NCI-H526 (cell line): ENCODE measurements around the gene CYP2D6.
"Not testable (repeated sequence)": the region's sequence is repeated elsewhere in the genome, so short reads cannot be mapped to it uniquely, and the experiment has no call there.

Experiments used
- DNase-seq, 2 experiments: peaks; one replicate each; lab custom pipeline; 2025; lab: John Stamatoyannopoulos, UW

The CYP2D6 gene

DNA sequence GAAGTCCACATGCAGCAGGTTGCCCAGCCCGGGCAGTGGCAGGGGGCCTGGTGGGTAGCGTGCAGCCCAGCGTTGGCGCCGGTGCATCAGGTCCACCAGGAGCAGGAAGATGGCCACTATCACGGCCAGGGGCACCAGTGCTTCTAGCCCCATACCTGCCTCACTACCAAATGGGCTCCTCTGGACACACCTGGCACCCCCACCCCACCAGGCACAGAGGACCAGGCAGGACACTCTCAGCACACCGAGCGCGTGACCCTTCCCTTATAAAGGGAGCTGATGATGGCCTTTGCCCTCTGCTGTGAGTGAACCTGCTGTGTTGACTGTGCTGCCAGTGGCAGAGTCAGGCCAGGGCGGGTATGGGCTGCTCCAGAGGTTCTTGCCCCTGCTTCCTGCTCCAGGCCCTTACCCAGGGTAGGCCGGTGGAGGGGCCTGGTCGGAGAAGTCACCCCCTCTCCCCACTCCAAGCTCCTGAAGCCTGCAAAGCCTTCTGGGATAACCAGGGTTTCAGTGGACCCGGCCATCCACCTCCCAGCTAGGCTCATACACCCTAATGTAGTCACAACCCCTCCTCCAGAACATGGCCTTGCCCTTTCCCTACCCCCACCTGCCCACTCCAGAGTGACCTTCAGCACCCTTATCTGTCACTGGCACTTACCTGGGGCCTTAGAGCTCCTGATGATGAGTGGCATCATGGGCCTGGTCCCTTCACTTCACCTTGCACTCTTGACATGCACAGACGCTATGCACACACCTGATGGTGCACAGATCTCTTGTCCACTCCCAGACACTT, at the start of gene CYP2D6:
TSS of gene CYP2D6 (minus strand) at position 172 of the 793 bp plus-strand sequence. CDS start at position 153, 19 bp downstream.
- not testable (repeated sequence) for DNase-seq

DNA sequence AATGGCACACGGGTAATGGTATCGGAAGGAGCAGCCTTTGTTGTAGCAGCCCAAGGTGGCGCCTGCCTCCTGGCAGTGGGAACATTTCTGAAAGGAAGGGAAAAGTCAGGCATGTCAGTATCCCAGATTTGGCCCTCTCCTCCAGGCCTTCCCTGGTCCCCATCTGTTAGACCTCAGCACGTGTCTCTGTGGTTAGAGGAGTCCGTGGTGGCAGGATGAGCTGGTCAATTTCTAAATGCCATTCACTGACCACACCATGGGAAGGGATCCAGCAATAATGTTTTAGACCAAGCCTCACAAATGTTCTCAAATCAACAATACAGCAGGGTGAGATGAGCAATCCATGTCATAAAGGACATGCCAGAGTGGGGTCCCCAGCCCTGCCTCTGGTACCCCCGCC, 49.0 kb upstream of the CYP2D6 start:
- DNase-seq = no peak

DNA sequence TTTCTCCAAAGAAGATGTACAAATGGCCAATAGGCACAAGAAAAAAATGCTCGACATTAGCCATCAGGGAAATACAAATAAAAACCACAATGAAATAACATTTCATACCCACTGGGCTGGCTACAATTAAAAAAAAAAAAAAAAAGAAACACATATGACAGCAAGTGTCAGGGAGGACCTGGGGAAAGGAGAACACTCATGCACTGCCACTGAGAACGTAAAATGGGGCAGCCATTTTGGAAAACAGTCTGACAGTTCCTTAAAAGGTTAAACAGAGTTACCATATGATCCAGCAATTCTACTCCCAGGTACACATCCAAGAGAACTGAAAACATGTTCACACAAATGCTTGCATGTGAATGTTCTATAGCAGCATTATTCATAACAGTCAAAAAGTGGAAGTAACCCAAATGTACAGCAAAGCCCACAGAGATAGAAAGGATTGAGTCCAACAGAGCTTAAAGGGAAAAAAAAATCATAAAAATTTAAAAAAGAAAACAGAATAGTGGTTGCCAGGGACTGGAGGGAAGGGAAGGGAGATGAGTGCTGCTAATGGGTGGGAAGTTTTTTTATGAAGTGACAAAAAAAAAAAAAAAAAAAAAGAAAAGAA, 48.4 kb upstream of the CYP2D6 start:
- DNase-seq = no peak

DNA sequence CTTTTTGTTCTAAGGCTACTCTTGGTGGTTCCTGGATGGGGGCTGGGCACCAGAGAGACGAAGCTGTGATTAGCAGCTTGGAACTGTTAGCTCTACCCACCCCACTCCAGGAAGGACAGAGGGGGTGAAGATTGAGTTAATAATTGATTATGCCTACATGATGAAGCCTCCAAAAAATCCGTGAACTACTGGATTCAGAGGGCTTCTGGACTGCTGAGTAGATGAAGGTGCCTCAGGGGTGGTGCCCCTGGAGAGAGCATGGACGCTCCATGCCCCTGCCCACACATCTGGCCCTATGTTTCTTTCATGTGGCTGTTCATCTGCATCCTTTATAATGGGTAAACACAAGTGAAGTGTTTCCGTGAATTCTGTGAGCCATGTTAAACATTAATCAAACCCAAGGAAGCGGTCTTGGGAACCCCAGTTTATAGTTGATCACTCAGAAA, 47.3 kb upstream of the CYP2D6 start:
- no peak for DNase-seq

DNA sequence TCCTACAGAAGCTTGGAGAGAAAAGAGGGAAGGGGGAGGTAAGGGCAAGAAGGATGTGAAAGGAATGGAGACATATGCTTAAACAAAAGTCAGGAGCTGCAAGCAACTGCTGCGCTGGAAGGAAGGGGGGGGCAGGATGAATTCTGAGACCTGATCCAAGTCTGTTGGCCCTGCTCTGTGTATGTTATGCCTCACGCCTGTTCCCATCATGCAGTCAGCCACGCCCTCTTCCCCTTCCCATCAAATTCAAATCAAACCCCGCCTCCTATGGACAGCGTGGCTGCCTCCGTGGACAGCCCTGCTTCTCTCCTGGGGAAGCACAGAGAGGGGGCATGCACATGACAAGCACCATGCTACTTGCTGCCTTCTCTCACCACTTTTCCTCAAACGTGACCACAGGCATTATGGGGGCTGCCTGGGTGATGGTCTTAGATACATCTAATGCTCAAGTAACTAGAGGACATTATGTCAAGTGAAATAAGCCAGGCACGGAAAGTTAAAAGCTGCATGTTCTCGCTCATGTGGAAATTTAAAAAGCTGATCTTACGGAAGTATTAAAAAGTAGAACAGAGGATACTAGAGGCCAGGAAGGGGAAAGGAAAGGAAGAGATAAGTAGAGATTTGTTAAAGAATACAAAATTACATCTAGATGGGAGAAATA, 45.8 kb upstream of the CYP2D6 start:
- no peak for DNase-seq

DNA sequence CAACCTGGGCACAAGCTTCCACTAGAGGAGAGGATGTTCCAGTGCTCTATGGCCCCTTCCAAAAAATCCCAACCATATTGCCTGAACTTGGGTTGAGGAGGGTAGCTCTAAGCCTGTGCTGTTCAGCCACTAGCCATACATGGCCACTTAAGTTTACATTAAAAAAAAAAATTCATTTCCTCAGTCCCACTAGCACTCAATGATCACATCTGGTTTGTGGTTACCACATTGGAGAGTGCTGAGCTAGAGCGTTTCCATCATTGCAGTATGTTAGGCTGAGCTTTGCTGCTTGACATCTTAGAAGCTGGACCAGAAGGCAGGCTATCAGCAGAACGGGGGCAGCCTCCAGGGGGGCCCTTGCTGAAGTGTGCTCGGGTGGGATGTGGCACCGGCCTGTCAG, 43.5 kb upstream of the CYP2D6 start:
- no peak for DNase-seq

DNA sequence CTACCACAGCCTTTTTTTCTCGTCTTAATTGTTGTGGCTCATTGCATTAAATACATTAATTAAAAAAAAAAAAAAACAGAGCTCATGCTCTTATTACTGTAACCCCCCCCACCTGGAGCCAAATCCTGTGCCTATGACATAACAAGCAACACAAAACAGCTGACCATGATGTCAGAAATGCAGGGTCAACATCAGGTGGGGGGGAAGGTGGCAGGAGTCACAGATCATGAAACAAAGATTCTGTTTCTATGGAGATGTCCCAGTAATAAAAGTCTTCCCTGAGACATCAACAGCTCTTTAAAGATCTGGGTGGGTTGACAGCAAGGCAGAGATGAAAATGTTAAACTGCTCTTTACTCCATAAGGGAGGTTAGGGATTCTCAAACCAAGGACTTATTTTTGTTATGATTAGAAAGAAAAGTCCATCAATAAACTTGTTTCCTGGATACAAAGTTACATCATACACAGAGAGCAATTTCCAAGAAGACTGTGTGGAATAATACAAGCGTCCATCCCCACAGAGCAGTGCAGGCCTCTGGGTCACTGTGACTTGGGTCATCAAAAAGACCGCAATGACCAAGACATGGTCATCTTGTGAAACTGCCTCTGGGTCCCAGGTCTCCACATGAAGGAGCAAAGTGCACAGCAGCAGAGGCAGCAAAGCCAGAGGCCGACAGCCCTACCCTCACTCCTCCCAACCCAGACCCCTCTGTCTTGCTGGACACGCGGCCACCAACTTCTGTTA, 42.7 kb upstream of the CYP2D6 start:
- no peak for DNase-seq

DNA sequence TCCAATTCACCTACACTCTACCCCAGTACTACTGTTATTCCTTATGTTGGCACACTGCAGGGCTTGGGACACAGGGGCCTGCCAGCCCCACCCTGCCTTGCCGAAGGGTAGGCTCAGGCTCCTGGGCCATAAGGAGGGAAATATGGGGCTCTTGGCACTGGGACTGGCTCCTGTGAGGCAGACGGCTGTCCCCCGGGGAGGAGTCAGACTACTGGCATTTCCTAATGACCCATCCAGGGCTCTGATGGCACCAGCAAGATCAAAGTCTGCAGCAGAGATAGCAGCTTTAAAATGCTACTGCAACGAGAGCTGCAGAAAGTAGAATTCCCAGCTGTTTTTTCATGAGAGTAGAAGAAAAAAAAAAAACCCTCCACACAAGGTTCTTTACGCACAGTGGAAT, 42.2 kb upstream of the CYP2D6 start:
- no peak for DNase-seq

DNA sequence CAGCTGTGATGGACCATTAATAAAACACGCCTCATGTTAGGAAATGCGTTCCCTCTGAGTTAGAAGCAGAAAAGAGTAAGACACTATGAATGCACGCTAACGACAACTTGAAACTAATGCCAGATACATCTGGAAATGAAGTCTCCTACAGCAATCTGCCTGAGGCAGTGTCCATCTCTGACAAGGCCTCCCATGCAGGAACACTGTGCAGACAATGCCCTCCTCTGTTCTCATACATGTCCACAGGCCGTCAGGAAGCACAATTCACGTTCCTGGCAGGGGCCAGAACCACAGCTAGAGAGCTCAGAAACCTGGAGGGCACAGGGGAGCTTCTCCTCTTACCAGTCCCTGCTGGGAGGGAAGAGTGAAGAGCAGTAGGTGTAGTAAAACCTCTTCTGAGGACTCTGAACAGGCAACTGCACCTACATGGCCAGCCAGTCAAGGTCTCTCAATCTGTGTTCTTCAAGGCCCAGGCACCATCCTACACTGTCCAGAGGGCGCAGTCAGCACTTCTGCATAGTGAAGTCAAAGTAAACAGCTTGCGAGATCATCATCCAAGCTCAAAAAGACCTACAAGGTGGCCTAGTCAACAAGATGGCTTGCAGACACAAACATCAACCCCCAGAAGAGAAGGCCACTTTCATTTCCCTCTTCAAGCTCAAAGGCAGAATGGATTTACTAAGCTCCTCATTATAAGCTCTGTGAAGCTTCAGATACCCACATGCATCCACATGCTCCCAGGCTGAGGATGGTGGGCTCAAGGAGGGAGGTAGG, 41.5 kb upstream of the CYP2D6 start:
- DNase-seq = no peak

DNA sequence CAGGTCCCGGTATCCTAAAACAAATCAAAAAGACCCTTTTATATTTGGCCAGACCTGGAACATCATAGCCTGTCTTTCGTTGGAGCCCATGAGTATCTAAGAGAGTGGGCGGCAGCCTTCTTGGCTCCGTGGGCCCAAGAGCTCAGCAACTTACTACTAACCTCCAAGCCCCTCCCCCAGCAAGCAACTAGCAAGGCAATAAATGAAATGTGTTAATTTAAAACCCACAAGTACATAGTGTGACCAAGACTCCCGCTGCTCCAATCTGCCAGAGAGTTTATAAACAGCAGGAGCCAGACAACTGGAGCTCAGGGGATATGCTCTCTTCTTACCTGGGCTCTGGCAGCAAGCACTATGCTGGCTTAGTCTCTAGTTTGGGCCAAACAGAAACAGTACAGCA, 40.8 kb upstream of the CYP2D6 start:
- no peak for DNase-seq

DNA sequence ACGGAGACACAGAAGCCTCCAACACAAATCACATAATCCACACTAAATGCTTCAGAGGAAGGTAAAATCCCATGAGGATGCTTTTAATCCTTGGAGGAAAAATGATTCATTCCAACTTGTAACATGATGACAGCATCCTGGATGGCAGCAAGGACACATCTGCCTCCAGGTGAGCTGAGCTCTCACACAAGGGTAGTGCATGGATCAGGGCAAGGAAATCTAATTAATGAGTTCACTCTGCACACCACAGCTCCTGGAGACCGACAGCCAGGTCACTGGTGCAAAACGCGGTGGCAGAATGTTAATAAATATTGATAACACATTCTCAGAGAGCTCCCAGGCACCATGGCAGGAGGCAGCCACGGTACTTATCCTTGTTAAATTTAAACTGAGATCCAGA, 40.3 kb upstream of the CYP2D6 start:
- DNase-seq = no peak

DNA sequence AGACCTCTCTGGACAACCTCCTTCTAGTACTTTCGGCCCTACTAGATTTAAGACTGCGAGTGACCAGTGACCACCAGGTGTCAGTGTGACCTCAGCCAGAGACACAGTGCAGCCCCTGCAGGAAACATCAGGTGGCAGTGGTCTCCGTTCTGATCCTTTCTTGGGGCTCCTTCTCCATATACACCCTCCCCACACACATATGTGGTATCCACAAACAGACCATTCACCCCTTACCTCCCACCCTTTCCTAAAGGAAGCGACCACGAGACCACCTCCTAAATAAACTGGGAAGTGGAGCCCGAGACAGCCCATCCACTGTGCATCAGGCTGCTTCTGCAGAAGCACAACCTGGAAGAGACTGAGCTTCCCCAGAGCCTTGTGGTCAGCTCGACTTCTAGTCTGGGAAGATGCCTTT, 38.5 kb upstream of the CYP2D6 start:
- peak in 1 of 2 experiments; percentile 43 for DNase-seq

DNA sequence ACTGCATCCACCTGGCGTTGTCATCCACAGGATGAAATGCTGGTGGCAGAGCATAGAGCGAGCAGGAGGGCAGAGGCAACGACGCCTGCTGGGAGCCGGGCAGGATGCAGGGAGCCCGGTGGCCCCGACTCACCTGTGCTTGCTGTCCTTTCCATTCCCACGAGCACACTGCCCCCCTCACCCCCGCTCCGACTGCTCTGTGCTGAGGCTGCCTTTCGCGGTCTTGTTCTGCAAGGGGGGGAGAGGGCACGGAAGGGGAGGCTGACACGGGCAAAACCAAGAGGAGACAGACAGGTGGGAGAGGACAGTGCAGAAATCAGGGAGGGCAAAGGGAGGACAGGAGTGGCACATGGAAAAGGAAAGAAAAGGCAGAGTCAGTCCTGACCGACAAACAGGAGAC, 37.9 kb upstream of the CYP2D6 start:
- no peak for DNase-seq

DNA sequence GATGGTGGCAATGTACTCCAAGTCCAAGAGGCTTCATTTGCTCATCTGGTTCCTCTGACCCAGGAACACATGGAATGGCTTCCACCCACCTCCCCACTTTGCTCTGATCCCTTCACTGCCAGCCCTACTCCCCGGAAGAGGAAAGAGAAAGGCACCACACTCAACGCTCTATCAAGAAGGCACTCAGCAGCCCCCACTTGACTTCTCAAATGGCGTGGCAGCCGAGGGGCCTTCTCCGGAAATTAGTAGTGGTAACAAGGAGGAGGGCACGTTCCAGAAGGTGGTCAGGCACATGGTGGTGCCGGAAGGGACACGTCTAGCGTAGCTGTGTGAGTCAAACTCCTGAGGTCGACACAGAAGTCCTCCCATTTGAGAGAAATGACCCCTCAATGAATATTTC, 36.5 kb upstream of the CYP2D6 start:
- DNase-seq = no peak

DNA sequence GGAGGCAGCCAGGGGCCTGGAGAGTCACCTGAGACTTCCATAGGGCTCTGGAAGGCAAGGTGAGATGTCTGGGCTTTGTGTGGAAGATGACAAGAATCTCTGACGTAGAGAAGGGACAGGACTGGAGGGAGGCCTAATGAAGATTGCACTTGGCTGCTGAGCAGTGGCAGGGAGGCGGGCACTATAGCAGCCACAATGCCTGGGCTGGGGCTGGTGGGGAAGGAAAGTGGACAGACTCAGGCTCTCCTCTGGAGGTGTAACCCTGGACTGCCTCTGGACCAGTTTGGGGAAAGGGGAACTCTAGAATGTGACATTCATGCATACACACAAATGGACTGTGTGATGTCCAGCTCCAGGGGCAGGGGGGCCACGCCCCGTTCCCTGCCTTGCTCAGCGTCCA, 34.3 kb upstream of the CYP2D6 start:
- no peak for DNase-seq

DNA sequence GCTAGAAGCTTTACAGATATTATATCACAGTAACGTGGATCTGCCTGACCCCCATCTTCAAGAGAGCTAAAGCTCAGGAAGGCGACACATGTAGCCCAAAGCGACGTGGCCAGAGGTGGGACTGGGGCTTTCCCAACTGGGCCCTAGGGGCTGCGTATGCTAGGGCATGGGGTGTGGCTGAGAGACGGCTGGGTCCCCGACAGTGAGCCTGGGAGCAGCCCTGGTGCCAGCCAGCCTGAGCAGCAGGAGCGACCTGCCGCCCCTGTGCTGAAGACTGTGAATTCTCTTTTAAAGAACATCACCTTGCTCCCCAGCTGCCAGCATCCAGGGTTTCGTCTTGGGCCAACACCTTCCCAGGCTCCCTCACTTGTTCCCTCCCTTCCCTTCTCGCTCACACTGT, 32.9 kb upstream of the CYP2D6 start:
- DNase-seq = no peak

DNA sequence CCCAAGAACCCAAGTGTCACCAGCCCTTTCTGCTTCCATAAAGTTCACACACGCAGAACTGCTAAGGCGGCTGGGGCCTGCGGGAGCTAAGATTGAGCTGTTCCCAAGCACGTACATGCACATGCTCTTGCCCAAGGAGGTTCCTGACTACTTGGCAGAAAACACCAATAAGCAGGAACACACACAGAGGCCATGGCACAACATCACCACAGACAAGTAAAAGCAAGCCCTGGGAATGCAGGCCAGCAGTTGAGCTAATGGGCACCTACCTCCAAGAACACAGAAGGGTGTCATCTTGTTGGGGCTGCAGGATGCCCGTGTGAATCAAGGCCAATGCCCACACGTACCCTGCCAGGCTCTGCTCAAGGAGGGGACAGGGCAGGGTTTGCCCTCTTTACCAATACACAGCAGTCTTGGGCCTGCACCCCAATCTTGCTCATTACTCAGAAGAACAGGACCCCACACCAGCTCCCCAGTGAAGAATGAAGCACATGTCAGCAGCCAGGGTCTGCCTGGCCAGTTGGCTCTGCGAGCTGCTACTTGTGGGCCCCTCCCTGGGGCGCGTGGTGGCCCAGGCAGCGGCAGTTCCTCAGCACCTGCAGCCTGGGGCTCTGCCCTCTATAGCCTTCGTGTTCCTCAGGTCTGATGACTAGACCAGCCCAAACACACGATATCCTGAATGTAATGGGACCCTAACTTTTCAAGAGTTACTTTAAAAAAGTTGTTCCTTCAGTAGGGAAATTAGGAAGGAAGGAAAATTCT, 32.3 kb upstream of the CYP2D6 start:
- DNase-seq = no peak

DNA sequence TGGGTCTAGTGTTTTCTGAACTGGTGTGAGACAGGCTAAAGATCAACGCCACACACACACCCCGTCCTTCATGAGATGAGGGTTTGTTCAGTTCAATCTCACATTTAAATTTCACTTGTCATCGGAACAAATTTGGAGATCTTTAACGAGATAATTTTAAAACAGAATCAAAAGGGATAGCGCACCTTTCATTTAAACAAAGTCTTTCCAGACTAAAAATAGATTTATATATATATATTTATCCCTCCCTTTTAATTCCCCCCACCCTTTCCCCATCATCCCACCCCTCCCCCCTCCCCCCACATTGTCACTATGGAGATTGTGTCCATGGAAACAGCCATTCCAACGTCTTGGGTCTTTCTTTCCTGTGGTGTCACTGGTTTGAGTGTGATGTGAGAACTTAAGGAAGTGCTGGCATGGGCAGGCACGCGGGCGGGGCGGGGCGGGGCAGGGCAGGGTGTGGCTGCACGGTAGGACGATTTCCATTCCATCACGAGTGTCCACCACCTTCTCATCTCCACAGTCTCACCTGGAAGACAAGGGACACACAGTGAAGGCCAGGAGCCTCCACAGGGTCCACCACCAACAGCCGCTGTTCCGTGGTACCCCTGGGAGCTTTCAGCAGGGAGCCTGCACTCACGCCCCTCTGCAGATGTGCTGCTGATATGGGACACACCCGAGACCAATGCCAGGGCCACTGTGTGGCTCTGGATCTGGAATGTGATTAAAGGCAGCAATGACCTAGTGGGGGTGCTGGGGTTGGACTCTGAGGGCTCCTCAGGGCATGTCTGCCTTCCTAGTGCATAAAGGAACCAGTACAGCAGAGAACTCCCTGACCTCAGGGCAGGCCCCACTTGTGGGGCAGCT, 30.5 kb upstream of the CYP2D6 start:
- DNase-seq = no peak

DNA sequence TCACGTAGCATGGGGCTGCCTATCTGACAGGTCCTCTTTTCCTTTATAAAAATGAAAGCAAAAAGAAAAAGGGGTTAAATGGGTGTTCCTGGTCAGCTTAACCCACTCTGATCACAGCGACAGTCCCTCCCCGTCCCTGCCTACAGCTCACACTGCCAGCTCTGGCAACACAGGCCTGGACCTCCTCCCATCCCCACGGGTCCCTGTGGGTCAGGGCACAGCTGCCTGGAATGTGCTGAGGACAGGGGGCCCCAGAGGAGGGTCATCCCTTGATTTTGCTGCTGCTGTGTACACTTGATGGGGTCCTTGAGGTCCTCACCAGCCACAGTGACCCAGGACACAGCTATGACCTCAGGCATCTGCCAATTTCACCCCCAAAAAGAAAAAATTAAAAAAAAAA, 29.6 kb upstream of the CYP2D6 start:
- no peak for DNase-seq
